ENCODE results near the gene ZFP90. TPM values are rescaled to one million over a fixed set of nuclear protein-coding genes. Genes with fewer than 3 reads are reported as not detected.

ZFP90 gene
- total RNA-seq, 6 donors from 2014 or later, result 14.3 to 33.5 (median 20.6) TPM

DNA sequence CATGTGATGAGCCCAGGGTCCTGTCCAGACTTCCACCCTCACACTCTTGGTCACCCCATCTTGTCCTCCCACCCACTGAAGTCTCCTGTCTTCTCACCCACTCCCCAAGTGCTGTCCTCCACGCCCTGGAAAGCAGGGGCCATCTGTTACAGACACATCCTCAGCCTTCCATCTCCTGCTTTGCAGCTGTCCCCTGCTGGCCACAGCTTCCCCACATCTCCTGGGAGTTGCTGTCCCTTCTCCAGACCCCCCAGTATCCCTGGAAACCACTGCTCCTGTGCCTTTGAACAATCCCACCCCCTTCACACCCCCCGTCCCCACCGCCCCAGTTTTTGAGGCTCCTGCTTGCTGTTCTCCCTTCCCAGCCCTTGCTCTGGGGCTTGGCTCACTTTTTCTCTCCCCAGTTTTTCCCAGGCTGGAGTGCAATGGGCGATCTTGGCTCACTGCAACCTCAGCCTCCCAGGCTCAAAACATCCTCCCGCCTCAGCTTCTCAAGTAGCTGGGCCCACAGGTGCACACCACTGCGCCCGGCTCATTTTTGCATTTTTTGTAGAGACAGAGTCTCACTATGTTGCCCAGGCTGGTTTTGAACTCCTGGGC lies 30.4 kb upstream of the ZFP90 start:
- 88% methylated on average over 7 of the region's 7 CpGs for WGBS, 2 donors
- ATAC-seq (ENCODE audit: low FRiP score in 2 of 2), result no peak
- no peaks in the 10 kb centered on the region for H3K36me3 ChIP-seq
- H3K27me3 ChIP-seq, result no peaks in the 10 kb centered on the region
- no peak for DNase-seq
- H3K4me3 ChIP-seq, result no peak overlapping the region
- no peak overlapping the region for H3K27ac ChIP-seq
- H3K9me3 ChIP-seq, result no peaks in the 10 kb centered on the region
- no peak for TF ChIP-seq EP300 (IDR thresholded peaks at IDR 0.05)
- peaks cover 0 to 22% (median 9%) of the 10 kb centered on the region in 4 donors for H3K4me1 ChIP-seq

DNA sequence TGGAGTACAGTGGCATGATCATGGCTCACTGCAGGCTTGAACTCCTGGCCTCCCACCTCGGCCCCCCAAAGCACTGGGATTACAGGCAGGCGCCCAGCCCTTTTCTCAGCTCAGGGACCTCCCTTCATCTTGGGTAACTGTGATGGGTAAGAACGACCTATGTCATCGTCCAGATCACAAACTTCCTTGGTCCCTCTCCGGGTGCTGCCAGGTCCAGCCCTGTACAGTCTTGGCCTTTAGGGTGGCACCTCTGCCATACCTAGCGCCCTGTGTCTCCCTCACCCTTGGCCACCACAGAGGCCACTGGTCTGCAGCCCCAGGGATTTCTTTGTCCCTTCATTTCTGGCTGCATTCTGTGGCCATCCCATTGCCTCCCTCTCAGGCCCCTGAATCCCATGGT lies 29.7 kb upstream of the ZFP90 start:
- Histone ChIP-seq H3K27ac (no peak overlapping the region), H3K9me3 (no peaks in the 10 kb centered on the region), H3K36me3 (no peaks in the 10 kb centered on the region), H3K27me3 (no peaks in the 10 kb centered on the region), H3K4me3 (no peak overlapping the region), H3K4me1 (peaks cover 0 to 22% (median 9%) of the 10 kb centered on the region in 4 donors)
- no peak for TF ChIP-seq EP300 (IDR thresholded peaks at IDR 0.05)
- TF ChIP-seq POLR2A (IDR thresholded peaks at IDR 0.05), result no peak
- TF ChIP-seq POLR2AphosphoS5 (IDR thresholded peaks at IDR 0.05), result no peak
- TF ChIP-seq, protein P1, sequence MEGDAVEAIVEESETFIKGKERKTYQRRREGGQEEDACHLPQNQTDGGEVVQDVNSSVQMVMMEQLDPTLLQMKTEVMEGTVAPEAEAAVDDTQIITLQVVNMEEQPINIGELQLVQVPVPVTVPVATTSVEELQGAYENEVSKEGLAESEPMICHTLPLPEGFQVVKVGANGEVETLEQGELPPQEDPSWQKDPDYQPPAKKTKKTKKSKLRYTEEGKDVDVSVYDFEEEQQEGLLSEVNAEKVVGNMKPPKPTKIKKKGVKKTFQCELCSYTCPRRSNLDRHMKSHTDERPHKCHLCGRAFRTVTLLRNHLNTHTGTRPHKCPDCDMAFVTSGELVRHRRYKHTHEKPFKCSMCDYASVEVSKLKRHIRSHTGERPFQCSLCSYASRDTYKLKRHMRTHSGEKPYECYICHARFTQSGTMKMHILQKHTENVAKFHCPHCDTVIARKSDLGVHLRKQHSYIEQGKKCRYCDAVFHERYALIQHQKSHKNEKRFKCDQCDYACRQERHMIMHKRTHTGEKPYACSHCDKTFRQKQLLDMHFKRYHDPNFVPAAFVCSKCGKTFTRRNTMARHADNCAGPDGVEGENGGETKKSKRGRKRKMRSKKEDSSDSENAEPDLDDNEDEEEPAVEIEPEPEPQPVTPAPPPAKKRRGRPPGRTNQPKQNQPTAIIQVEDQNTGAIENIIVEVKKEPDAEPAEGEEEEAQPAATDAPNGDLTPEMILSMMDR (IDR thresholded peaks at IDR 0.05), result no peak
- ATAC-seq (ENCODE audit: low FRiP score in 2 of 2), result no peak
- DNase-seq, result no peak
- WGBS, 2 donors, result 93 to 95% methylated on average over 4 to 6 of the region's 6 CpGs

DNA sequence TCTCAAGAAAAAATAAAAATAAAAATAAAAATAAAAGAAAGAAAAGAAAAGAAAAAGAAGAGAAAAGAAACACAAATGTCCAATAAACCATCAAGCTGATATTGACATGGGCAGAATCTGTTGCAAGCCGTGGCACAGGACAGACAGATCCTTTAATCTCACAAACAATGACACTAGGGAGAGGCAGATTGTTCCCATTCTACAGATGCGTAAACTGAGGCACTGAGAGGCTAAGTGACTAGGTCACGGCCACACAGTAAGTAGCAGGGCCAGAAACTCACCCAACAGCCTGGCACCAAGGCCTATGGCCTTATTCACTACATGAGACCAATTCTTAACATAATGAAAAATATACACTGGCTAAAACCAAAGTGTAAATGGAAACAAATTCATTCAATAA lies 28.3 kb upstream of the ZFP90 start:
- no peaks in the 10 kb centered on the region for H3K9me3 ChIP-seq
- ATAC-seq (ENCODE audit: low FRiP score in 2 of 2) (no peak), DNase-seq (no peak)
- WGBS, 2 donors, result 96 to 97% methylated on average over 3 of the region's 3 CpGs
- H3K36me3 ChIP-seq, result no peaks in the 10 kb centered on the region
- TF ChIP-seq, protein P1 (IDR thresholded peaks at IDR 0.05), result no peak
- TF ChIP-seq EP300 (IDR thresholded peaks at IDR 0.05), result no peak
- TF ChIP-seq POLR2AphosphoS5 (IDR thresholded peaks at IDR 0.05), result no peak
- no peak for TF ChIP-seq POLR2A (IDR thresholded peaks at IDR 0.05)
- H3K27me3 ChIP-seq, result no peaks in the 10 kb centered on the region
- no peak overlapping the region for H3K4me3 ChIP-seq
- peaks cover 0 to 22% (median 9%) of the 10 kb centered on the region in 4 donors for H3K4me1 ChIP-seq
- peak overlapping the region in 1 of 4 donors; percentile 18 for H3K27ac ChIP-seq

DNA sequence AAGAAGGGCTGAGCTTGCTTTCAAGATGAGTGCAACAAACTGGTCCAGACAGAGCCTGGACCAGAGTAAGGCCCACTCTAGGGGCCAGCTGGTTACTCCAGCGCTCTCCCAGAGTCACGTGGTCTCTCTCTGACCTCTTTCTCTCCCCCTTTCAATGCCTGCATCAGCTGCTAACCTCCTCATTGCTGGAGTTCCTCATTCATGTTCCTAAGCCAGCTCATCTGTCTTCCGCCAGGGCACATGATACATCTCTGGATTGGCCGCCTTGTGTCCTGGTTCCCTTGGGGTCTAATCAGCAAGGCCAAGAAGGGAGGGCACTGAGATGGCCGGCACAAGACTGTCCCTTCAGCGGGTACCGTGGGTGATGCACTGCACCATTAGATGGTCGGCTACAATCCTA lies 26.9 kb upstream of the ZFP90 start:
- Histone ChIP-seq H3K4me3 (no peak overlapping the region), H3K27me3 (no peaks in the 10 kb centered on the region), H3K4me1 (peaks cover 0 to 22% (median 9%) of the 10 kb centered on the region in 4 donors), H3K27ac (no peak overlapping the region), H3K9me3 (no peaks in the 10 kb centered on the region), H3K36me3 (no peaks in the 10 kb centered on the region)
- no peak for ATAC-seq (ENCODE audit: low FRiP score in 2 of 2)
- TF ChIP-seq POLR2AphosphoS5 (IDR thresholded peaks at IDR 0.05), result no peak
- TF ChIP-seq, protein P1 (IDR thresholded peaks at IDR 0.05), result no peak
- DNase-seq, result no peak
- 52 to 62% methylated on average over 8 of the region's 8 CpGs for WGBS, 2 donors

DNA sequence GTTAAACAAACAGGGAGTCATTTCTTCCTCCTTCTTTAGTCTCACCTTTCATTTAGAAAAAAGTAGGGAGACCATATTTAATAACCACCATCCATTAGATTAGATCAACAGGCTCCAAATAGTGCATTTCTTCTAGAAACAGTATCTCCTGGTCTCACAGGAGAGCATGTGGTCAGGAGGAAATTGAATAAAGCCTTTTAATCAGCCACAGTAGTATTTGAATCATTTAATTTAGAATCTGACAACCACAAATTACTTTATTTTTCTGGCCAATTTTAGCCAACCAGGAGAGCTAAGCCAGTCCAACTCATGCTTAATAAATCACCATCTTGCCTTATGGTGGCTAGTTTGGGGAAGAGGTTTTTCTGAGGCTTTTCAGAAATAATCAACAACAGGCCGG lies 26.3 kb upstream of the ZFP90 start:
- TF ChIP-seq, protein P1 (IDR thresholded peaks at IDR 0.05), result no peak
- TF ChIP-seq POLR2AphosphoS5 (IDR thresholded peaks at IDR 0.05) (no peak), EP300 (IDR thresholded peaks at IDR 0.05) (no peak), POLR2A (IDR thresholded peaks at IDR 0.05) (no peak)
- Histone ChIP-seq H3K36me3 (no peaks in the 10 kb centered on the region), H3K4me3 (no peak overlapping the region), H3K4me1 (peaks cover 0 to 22% (median 9%) of the 10 kb centered on the region in 4 donors), H3K27me3 (no peaks in the 10 kb centered on the region), H3K9me3 (no peaks in the 10 kb centered on the region), H3K27ac (no peak overlapping the region)
- WGBS, 2 donors, result 82 to 90% methylated on average over 1 of the region's 1 CpG
- no peak for DNase-seq
- no peak for ATAC-seq (ENCODE audit: low FRiP score in 2 of 2)
